GM12878 (cell line): Measurements from ENCODE around the gene IFNA13. TPM values are rescaled to one million over a fixed set of nuclear protein-coding genes. Genes with fewer than 3 reads are reported as not detected.

Source experiments
- ATAC-seq: fragments of 200-7000 bp; cut with Tn5 transposase; 3 replicates; pipeline ENCODE4 v1.9.1; 2020; ENCODE audit warnings: mild to moderate bottlenecking, moderate library complexity
- BruUV-seq: library from RNA; stranded (reverse); fragments of 400-500 nt; replicated peaks from 2 replicates; lab custom pipeline; 2021; lab: Mats Ljungman, UMichigan
- CTCF ChIA-PET: fragments of 300-600 bp; sonication (Branson Sonifier 250); formaldehyde crosslinking; extraction: SDS; loops from one replicate; lab custom pipeline; 2021; ENCODE audit warnings: inconsistent platforms; lab: Yijun Ruan, JAX
- POLR2A ChIA-PET: fragments of 350-600 bp; formaldehyde crosslinking; extraction: SDS; loops from one replicate; lab custom pipeline; 2021; ENCODE audit warnings: inconsistent platforms; lab: Charles Lee
- RAD21 ChIA-PET: fragments of 300-600 bp; sonication (Branson Sonifier 250); formaldehyde crosslinking; loops from one replicate; lab custom pipeline; 2023; ENCODE audit warnings: antibody characterized with exemption; ENCODE audit not compliant: unreplicated experiment; lab: Charles Lee
- SMC1A ChIA-PET: fragments of 300-600 bp; sonication (Branson Sonifier 250); formaldehyde crosslinking; loops from one replicate; lab custom pipeline; 2023; ENCODE audit not compliant: unreplicated experiment, uncharacterized antibody; lab: Charles Lee
- DNase-seq: peaks from one replicate; pipeline ENCODE4 v3.0.0-alpha.2; 2011; ENCODE audit warnings: low read depth, low spot score
- FAIRE-seq: peaks from 3 replicates; lab custom pipeline; 2011; peaks lifted over from hg19 to GRCh38; lab: Jason Lieb, UNC
- H2AFZ ChIP-seq: 2 replicates; pipeline ENCODE4 v1.6.0; 2011; ENCODE audit warnings: low read depth, low read length, control low read depth; ENCODE audit not compliant: control insufficient read depth
- H3K27ac ChIP-seq: 2 replicates; pipeline ENCODE4 v1.5.1; 2011; ENCODE audit warnings: control low read depth; ENCODE audit not compliant: control insufficient read depth, insufficient read depth
- H3K27me3 ChIP-seq, 2 experiments: replicated peaks in 1 of 2; 2 replicates each; pipeline versions ENCODE4 v1.6.0 to v1.6.1; 2011; ENCODE audit warnings: low read length in 1 of 2; ENCODE audit not compliant: control insufficient read depth in 2 of 2, insufficient read depth in 2 of 2
- H3K36me3 ChIP-seq, 2 experiments: 2 replicates each; pipeline ENCODE4 v1.5.1; 2011; ENCODE audit warnings: low read length in 1 of 2; ENCODE audit not compliant: control insufficient read depth in 2 of 2, insufficient read depth in 2 of 2
- H3K4me1 ChIP-seq: 2 replicates; pipeline ENCODE4 v1.6.1; 2011; ENCODE audit warnings: mild to moderate bottlenecking, low read length, moderate library complexity, mixed read lengths; ENCODE audit not compliant: control insufficient read depth, insufficient read depth
- H3K4me2 ChIP-seq: 2 replicates; pipeline ENCODE4 v1.6.0; 2011; ENCODE audit warnings: control low read depth; ENCODE audit not compliant: control insufficient read depth, insufficient read depth
- H3K4me3 ChIP-seq: fragments of 200-600 bp; sonication (generic); 2 replicates; pipeline ENCODE4 v1.5.1; 2016
- H3K79me2 ChIP-seq: 2 replicates; pipeline ENCODE4 v1.6.0; 2011; ENCODE audit warnings: low read length; ENCODE audit not compliant: control insufficient read depth, insufficient read depth
- H3K9ac ChIP-seq: 2 replicates; pipeline ENCODE4 v1.8.0; 2011; ENCODE audit warnings: low read length, control low read depth, mixed read lengths; ENCODE audit not compliant: control insufficient read depth, insufficient read depth
- H3K9me3 ChIP-seq: replicated peaks from 3 replicates; pipeline ENCODE4 v1.5.1; 2011; ENCODE audit warnings: mild to moderate bottlenecking, low read length; ENCODE audit not compliant: control insufficient read depth, insufficient read depth
- H4K20me1 ChIP-seq: 2 replicates; pipeline ENCODE4 v1.6.0; 2011; ENCODE audit not compliant: control insufficient read depth, insufficient read depth
- ASH2L ChIP-seq: fragments of 300-600, 200-600 bp; sonication (generic); IDR thresholded peaks from 2 replicates; pipeline ENCODE4 v1.6.1; 2017; ENCODE audit warnings: low read depth, mild to moderate bottlenecking, borderline replicate concordance
- BRCA1 ChIP-seq: IDR thresholded peaks from 2 replicates; pipeline ENCODE4 v1.6.1; 2011; ENCODE audit warnings: low read depth, low read length, improper control_type of control experiment
- CHD2 ChIP-seq: IDR thresholded peaks from 2 replicates; pipeline ENCODE4 v1.6.1; 2011; ENCODE audit warnings: low read depth, low read length, improper control_type of control experiment, borderline replicate concordance
- CREM ChIP-seq: IDR thresholded peaks from 2 replicates; pipeline ENCODE4 v1.6.1; 2014; ENCODE audit warnings: antibody characterized with exemption, low read depth
- E4F1 ChIP-seq: fragments of 450-650 bp; IDR thresholded peaks from 2 replicates; pipeline ENCODE4 v1.6.1; 2018; ENCODE audit warnings: borderline replicate concordance, mild to moderate bottlenecking; ENCODE audit not compliant: partially characterized antibody
- EED ChIP-seq: sonication (generic); IDR thresholded peaks from 2 replicates; pipeline ENCODE4 v1.6.1; 2016; ENCODE audit warnings: antibody characterized with exemption, low read depth
- EGR1 ChIP-seq, 2 experiments: IDR thresholded peaks; 1 replicate in 1 of 2; 2 replicates in 1 of 2; pipeline ENCODE4 v1.6.1; 2011 to 2012; ENCODE audit warnings: low read depth in 2 of 2, low read length in 2 of 2, borderline replicate concordance in 1 of 2, mild to moderate bottlenecking in 1 of 2, moderate library complexity in 1 of 2
- ESRRA ChIP-seq: IDR thresholded peaks from 2 replicates; pipeline ENCODE4 v1.6.1; 2012; ENCODE audit warnings: mild to moderate bottlenecking, low read length, improper control_type of control experiment
- FOXM1 ChIP-seq: IDR thresholded peaks from 2 replicates; pipeline ENCODE4 v1.6.1; 2012; ENCODE audit warnings: low read depth, mild to moderate bottlenecking, inconsistent platforms, low read length, moderate library complexity
- GABPA ChIP-seq: IDR thresholded peaks from 2 replicates; pipeline ENCODE4 v1.6.1; 2014; ENCODE audit warnings: antibody characterized with exemption, low read depth, mild to moderate bottlenecking, inconsistent platforms
- GATAD2B ChIP-seq: fragments of 450-650 bp; conservative IDR thresholded peaks from 2 replicates; pipeline ENCODE4 v1.6.1; 2017; ENCODE audit warnings: low read depth, mild to moderate bottlenecking, moderate library complexity
- IKZF2 ChIP-seq, 2 experiments: fragments of 450-650 bp; IDR thresholded peaks; 2 replicates each; pipeline ENCODE4 v1.6.1; 2017; ENCODE audit warnings: mild to moderate bottlenecking in 2 of 2, moderate library complexity in 2 of 2
- MLLT1 ChIP-seq: fragments of 450-650 bp; IDR thresholded peaks from 2 replicates; pipeline ENCODE4 v1.6.1; 2016; ENCODE audit warnings: mild to moderate bottlenecking
- NR2F1 ChIP-seq: fragments of 450-650 bp; conservative IDR thresholded peaks from 2 replicates; pipeline ENCODE4 v1.6.1; 2017; ENCODE audit warnings: mild to moderate bottlenecking
- PAX5 ChIP-seq: IDR thresholded peaks from 2 replicates; pipeline ENCODE4 v1.6.1; 2011; ENCODE audit warnings: low read depth, low read length, borderline replicate concordance
- POLR2AphosphoS5 ChIP-seq: IDR thresholded peaks from 2 replicates; pipeline ENCODE4 v1.6.1; 2011; ENCODE audit warnings: mild to moderate bottlenecking, low read length, inconsistent platforms
- RUNX3 ChIP-seq: IDR thresholded peaks from 2 replicates; pipeline ENCODE4 v1.6.1; 2012; ENCODE audit warnings: low read length, inconsistent platforms
- SMARCA5 ChIP-seq: fragments of 450-650 bp; IDR thresholded peaks from 2 replicates; pipeline ENCODE4 v1.6.1; 2017; ENCODE audit warnings: mild to moderate bottlenecking
- SREBF2 ChIP-seq: IDR thresholded peaks from 2 replicates; pipeline ENCODE4 v1.6.1; 2012; ENCODE audit warnings: mild to moderate bottlenecking, low read length
- SRF ChIP-seq, 2 experiments: IDR thresholded peaks; 2 replicates each; pipeline ENCODE4 v1.6.1; 2011; ENCODE audit warnings: low read depth in 2 of 2, low read length in 2 of 2, mild to moderate bottlenecking in 1 of 2, moderate library complexity in 1 of 2
- YY1 ChIP-seq: IDR thresholded peaks from 2 replicates; pipeline ENCODE4 v1.6.1; 2011; ENCODE audit warnings: low read depth, mild to moderate bottlenecking, low read length
- ZNF384 ChIP-seq: IDR thresholded peaks from 2 replicates; pipeline ENCODE4 v1.6.1; 2012; ENCODE audit warnings: low read depth, mild to moderate bottlenecking, low read length, improper control_type of control experiment, borderline replicate concordance
- ZNF622 ChIP-seq: fragments of 450-650 bp; IDR thresholded peaks from 2 replicates; pipeline ENCODE4 v1.6.1; 2017; ENCODE audit warnings: mild to moderate bottlenecking, inconsistent platforms
- WGBS: methylation state at CpG from one replicate; pipeline ENCODE4 v1.1.6; 2016; ENCODE audit warnings: low lambda C conversion rate; ENCODE audit not compliant: insufficient replicate concordance, insufficient coverage; ENCODE audit errors: missing lambda C conversion rate; 5-methylcytosine and 5-hydroxymethylcytosine counted together
- in situ Hi-C: fragments of 300-500 bp; cut with MboI; formaldehyde crosslinking; loops from 9 replicates; pipeline ENCODE4 v1.14.3; 2018; ENCODE audit warnings: mixed read lengths
- intact Hi-C: fragments of 100-400 bp; cut with micrococcal nuclease; formaldehyde crosslinking; loops from one replicate; pipeline ENCODE4 v1.14.2; 2022; ENCODE audit not compliant: unreplicated experiment
- polyA plus RNA-seq, 11 experiments: library from polyadenylated mRNA; depleted of rRNA in 4 of 11; unstranded in 6 of 11; stranded (reverse) in 5 of 11; fragments of >200 nt; fragmentation: Nextera tagmentation in 4 of 11; fragmentation: Illumina TruSeq in 1 of 11; extraction: Ambion mirVana in 4 of 11; extraction: Trizol in 1 of 11; gene quantifications; 1 replicate in 1 of 11; 2 replicates in 10 of 11; pipeline versions ENCODE4 v1.2.1 to v1.2.3, GENCODE V29; 2011 to 2016; ENCODE audit warnings: inconsistent platforms in 2 of 11, missing spikeins in 2 of 11, low read depth in 1 of 11
- total RNA-seq, 4 experiments: library from RNA; depleted of rRNA in 3 of 4; stranded (reverse); fragments of >200 nt in 3 of 4; fragmentation: Illumina TruSeq in 1 of 4; extraction: Trizol in 1 of 4; gene quantifications; 2 replicates each; pipeline versions ENCODE4 v1.2.1 to v1.2.3, GENCODE V29; 2013 to 2021

IFNA13 gene
- total and polyA plus RNA-seq, 10 of the 15 experiments (the other 5 are each of a cell fraction or from before 2014, with no cell fraction given) = not detected

- no peaks in the 10 kb centered on the region for H3K27me3 ChIP-seq
- peak; percentile 28 for ATAC-seq
- peak within 1 kb of the TSS; percentile 13 for H2AFZ ChIP-seq
- in situ Hi-C loops = no loop called here
- RAD21 ChIA-PET = interaction anchor here (0.9 to 1.9 kb wide), 6 partner anchors 11 to 55 kb away, joined by 3 to 6 read pairs (median 4); partner anchors contain the start of gene KLHL9
- peak within 1 kb of the TSS; percentile 54 for H3K27ac ChIP-seq
- 7% methylated on average over 1 of the region's 1 CpG for WGBS
- intact Hi-C loops = no loop called here
- CTCF ChIA-PET = interaction anchor here (0.9 to 4.2 kb wide), 5 partner anchors 10 to 59 kb away, joined by 3 to 37 read pairs (median 4); partner anchors contain the start of gene KLHL9
- POLR2A ChIA-PET = interaction anchor here (1.2 kb wide), 1 partner anchor 54 kb away, joined by 3 read pairs; no protein-coding TSS in a partner anchor
- H3K4me1 ChIP-seq = peaks cover 17% of the 10 kb centered on the region
- no peaks in the 10 kb centered on the region for H3K79me2 ChIP-seq
- SMC1A ChIA-PET = interaction anchor here (1.0 to 2.1 kb wide), 4 partner anchors 10 to 51 kb away, joined by 3 to 5 read pairs (median 4); no protein-coding TSS in a partner anchor
- no TSS peak for BruUV-seq
- peak; percentile 46 for DNase-seq
- no peaks in the 10 kb centered on the region for H3K36me3 ChIP-seq
- FAIRE-seq = peak; percentile 31
- no peaks in the 10 kb centered on the region; the same call in 2 of the 3 replicates for H3K9me3 ChIP-seq
- no peak within 1 kb of the TSS for H3K9ac ChIP-seq
- no peak within 1 kb of the TSS for H3K4me3 ChIP-seq
- no peaks in the 10 kb centered on the region for H4K20me1 ChIP-seq
- H3K4me2 ChIP-seq = peak within 1 kb of the TSS; percentile 39
- TF ChIP-seq ESRRA (no peak), ZNF384 (peak; percentile 48; the same call in 1 of the 2 replicates), GATAD2B (peak; percentile 46), NR2F1 (peak; percentile 61), SMARCA5 (peak; percentile 48; the same call in 1 of the 2 replicates), RUNX3 (peak; percentile 40), PAX5 (no peak), YY1 (no peak), POLR2AphosphoS5 (no peak), EGR1 (IDR thresholded peaks at IDR 0.05; ENCODE audit: borderline replicate concordance in 1 of 2, low read depth in 2 of 2, low read length in 2 of 2) (no peak), EED (0 out of 2 replicates have a peak, but pooled peaks have one; percentile 17), E4F1 (no peak), GABPA (no peak), BRCA1 (no peak), CREM (no peak), ASH2L (no peak), SRF (IDR thresholded peaks at IDR 0.05; ENCODE audit: low read depth in 2 of 2, low read length in 2 of 2) (no peak), IKZF2 (IDR thresholded peaks at IDR 0.05) (peak; percentile 57 to 69; a peak in 2 of 4 replicates), MLLT1 (peak; percentile 29; the same call in 1 of the 2 replicates), CHD2 (no peak), ZNF622 (no peak), SREBF2 (no peak), FOXM1 (no peak)
Measured at GRCh38 chr9:21385131-21385670, 17.3 kb upstream of the IFNA13 start, which contains the start of gene IFNA2. TSS of gene IFNA2 (minus strand) at chr9:21385398. CDS start at chr9:21385329, 69 bp downstream.
